Astrocyte of the cerebellum (primary cell): ENCODE results near the gene TMEM273.

ENCODE experiments used
- DNase-seq: peaks from one replicate; pipeline ENCODE4 v3.0.0-alpha.2; 2011; ENCODE audit warnings: low read depth
- H3K4me3 ChIP-seq: 2 replicates; pipeline ENCODE4 v1.5.1; 2011; ENCODE audit warnings: mild to moderate bottlenecking, low read depth, low read length, moderate library complexity
- CTCF ChIP-seq: IDR thresholded peaks from 2 replicates; pipeline ENCODE4 v1.5.1; 2012; ENCODE audit warnings: low read length, low read depth, moderate library complexity, mild to moderate bottlenecking; ENCODE audit errors: missing control alignments
- in situ Hi-C: cut with HindIII; loops from 2 replicates; pipeline ENCODE4 v1.10.0; 2017; ENCODE audit warnings: low sequenced_read_pairs

Gene TMEM273

GRCh38 chr10:49173853-49174252, 14.3 kb downstream of the TMEM273 start:
- in situ Hi-C loops, result no loop called here
- DNase-seq, result no peak
- TF ChIP-seq CTCF, result no peak
- H3K4me3 ChIP-seq, result no peak overlapping the region

- DNase-seq, result no peak
- no peak overlapping the region for H3K4me3 ChIP-seq
- no peak for TF ChIP-seq CTCF
- in situ Hi-C loops, result no loop called here
These were observed 14.9 kb downstream of the TMEM273 start for GRCh38 chr10:49173201-49173772.

- H3K4me3 ChIP-seq, result no peak overlapping the region
- in situ Hi-C loops, result no loop called here
- TF ChIP-seq CTCF, result no peak
- DNase-seq, result no peak
These were observed 15.4 kb downstream of the TMEM273 start for GRCh38 chr10:49172777-49173132.

GRCh38 chr10:49172061-49172776, 16.0 kb downstream of the TMEM273 start:
- in situ Hi-C loops, result no loop called here
- no peak for DNase-seq
- H3K4me3 ChIP-seq, result no peak overlapping the region
- no peak for TF ChIP-seq CTCF

GRCh38 chr10:49171326-49172060, 16.7 kb downstream of the TMEM273 start:
- H3K4me3 ChIP-seq, result no peak overlapping the region
- DNase-seq, result no peak
- TF ChIP-seq CTCF, result no peak
- in situ Hi-C loops, result no loop called here

- no peak for TF ChIP-seq CTCF
- in situ Hi-C loops, result no loop called here
- DNase-seq, result no peak
- H3K4me3 ChIP-seq, result no peak overlapping the region
These were observed 17.4 kb downstream of the TMEM273 start for GRCh38 chr10:49170632-49171325.
